SK-N-SH (cell line): Measurements from ENCODE around the gene CRYBG3. TPM values are rescaled to one million over a fixed set of nuclear protein-coding genes. Genes with fewer than 3 reads are reported as not detected.

ENCODE experiments used
- CTCF ChIA-PET: fragments of 300-600, 350-600 bp; formaldehyde crosslinking; extraction: SDS; loops from one replicate; lab custom pipeline; 2021; lab: Yijun Ruan, JAX
- POLR2A ChIA-PET: fragments of 350-600 bp; sonication (Branson Sonifier 250); formaldehyde crosslinking; extraction: SDS; loops from one replicate; lab custom pipeline; 2020; ENCODE audit warnings: antibody characterized with exemption, inconsistent platforms; lab: Yijun Ruan, JAX
- DNase-seq: peaks from one replicate; pipeline ENCODE4 v3.0.0; 2012
- H2AFZ ChIP-seq: fragments of 200-600 bp; sonication (generic); 2 replicates; pipeline ENCODE4 v1.8.1; 2016; ENCODE audit warnings: antibody characterized with exemption, mild to moderate bottlenecking, low read depth
- H3F3A ChIP-seq: fragments of 200-600 bp; sonication (generic); replicated peaks from 2 replicates; pipeline ENCODE3; 2016; ENCODE audit warnings: antibody characterized with exemption, mild to moderate bottlenecking; ENCODE audit not compliant: insufficient read depth
- H3K27ac ChIP-seq, 2 experiments: fragments of 200-500 bp in 1 of 2; fragments of 200-600 bp in 1 of 2; sonication (Bioruptor generic) in 1 of 2; sonication (generic), shearing (Covaris generic) in 1 of 2; 2 replicates each; pipeline versions ENCODE4 v1.5.1 to v1.6.1; 2014 to 2016; ENCODE audit warnings: low read depth in 2 of 2, inconsistent platforms in 1 of 2, low read length in 1 of 2, mild to moderate bottlenecking in 1 of 2, mixed read lengths in 1 of 2
- H3K27me3 ChIP-seq: fragments of 200-600 bp; sonication (generic), shearing (Covaris generic); 2 replicates; pipeline ENCODE4 v1.6.1; 2016; ENCODE audit warnings: mixed run types; ENCODE audit not compliant: insufficient read depth
- H3K36me3 ChIP-seq, 2 experiments: fragments of 200-500 bp in 1 of 2; fragments of 200-600 bp in 1 of 2; sonication (Bioruptor generic) in 1 of 2; sonication (generic) in 1 of 2; replicated peaks in 1 of 2; 2 replicates each; pipeline versions ENCODE3 to v1.5.1; 2014 to 2016; ENCODE audit warnings: low read length in 1 of 2, mild to moderate bottlenecking in 1 of 2; ENCODE audit not compliant: insufficient read depth in 2 of 2, control insufficient read depth in 1 of 2
- H3K4me1 ChIP-seq, 2 experiments: fragments of 200-500 bp in 1 of 2; fragments of 200-600 bp in 1 of 2; sonication (Bioruptor generic) in 1 of 2; sonication (generic), shearing (Covaris generic) in 1 of 2; 2 replicates each; pipeline versions ENCODE4 v1.5.1 to v1.6.1; 2014 to 2016; ENCODE audit warnings: low read depth in 1 of 2, low read length in 1 of 2, mixed run types in 1 of 2; ENCODE audit not compliant: insufficient read depth in 2 of 2, control insufficient read depth in 1 of 2
- H3K4me2 ChIP-seq: fragments of 200-600 bp; sonication (generic), shearing (Covaris generic); 2 replicates; pipeline ENCODE4 v1.6.1; 2017; ENCODE audit warnings: mixed run types
- H3K4me3 ChIP-seq, 2 experiments: fragments of 200-500 bp in 1 of 2; fragments of 200-600 bp in 1 of 2; sonication (Bioruptor generic) in 1 of 2; sonication (generic), shearing (Covaris generic) in 1 of 2; 2 replicates each; pipeline versions ENCODE4 v1.5.1 to v1.8.1; 2014 to 2016; ENCODE audit warnings: low read depth in 2 of 2, inconsistent platforms in 1 of 2, low read length in 1 of 2, mild to moderate bottlenecking in 1 of 2, mixed read lengths in 1 of 2, moderate library complexity in 1 of 2
- H3K79me2 ChIP-seq: fragments of 200-600 bp; sonication (generic); 2 replicates; pipeline ENCODE4 v1.8.1; 2017; ENCODE audit warnings: mild to moderate bottlenecking; ENCODE audit not compliant: insufficient read depth
- H3K9ac ChIP-seq: fragments of 200-600 bp; sonication (generic); 2 replicates; pipeline ENCODE4 v1.6.1; 2017; ENCODE audit warnings: mixed run types
- H3K9me2 ChIP-seq: fragments of 200-600 bp; sonication (generic); 2 replicates; pipeline ENCODE4 v1.6.1; 2017; ENCODE audit warnings: mixed run types
- H3K9me3 ChIP-seq: fragments of 200-600 bp; sonication (generic); 2 replicates; pipeline ENCODE4 v1.6.1; 2017; ENCODE audit warnings: mixed run types, mild to moderate bottlenecking, moderate library complexity
- H4K20me1 ChIP-seq: fragments of 200-600 bp; sonication (generic); 2 replicates; pipeline ENCODE4 v1.6.1; 2017; ENCODE audit warnings: mild to moderate bottlenecking, mixed run types; ENCODE audit not compliant: insufficient read depth
- EP300 ChIP-seq, 2 experiments: IDR thresholded peaks; 2 replicates each; pipeline versions ENCODE4 v1.4.0 to v1.6.1; 2012; ENCODE audit warnings: borderline replicate concordance in 1 of 2, low read depth in 1 of 2, low read length in 1 of 2
- EZH2phosphoT487 ChIP-seq: fragments of 200-600 bp; sonication (generic); IDR thresholded peaks from 2 replicates; pipeline ENCODE4 v1.6.1; 2017; ENCODE audit warnings: low read depth, mixed run types, mild to moderate bottlenecking, antibody characterized with exemption, moderate library complexity, borderline replicate concordance
- FOSL2 ChIP-seq: IDR thresholded peaks from 2 replicates; pipeline ENCODE4 v1.4.0; 2012; ENCODE audit warnings: low read depth, mild to moderate bottlenecking, moderate library complexity, borderline replicate concordance
- FOXM1 ChIP-seq: IDR thresholded peaks from 2 replicates; pipeline ENCODE4 v1.4.0; 2012; ENCODE audit warnings: low read depth, mild to moderate bottlenecking
- GABPA ChIP-seq: IDR thresholded peaks from 2 replicates; pipeline ENCODE4 v1.4.0; 2012; ENCODE audit warnings: low read depth, mild to moderate bottlenecking
- GATA2 ChIP-seq: sonication (generic); formaldehyde crosslinking; IDR thresholded peaks from 2 replicates; pipeline ENCODE4 v1.5.0; 2020; ENCODE audit warnings: mild to moderate bottlenecking, missing genetic modification reagents
- NRF1 ChIP-seq: IDR thresholded peaks from 2 replicates; pipeline ENCODE4 v1.6.1; 2012; ENCODE audit warnings: low read depth, mild to moderate bottlenecking, low read length
- RAD21 ChIP-seq: IDR thresholded peaks from 2 replicates; pipeline ENCODE4 v1.6.1; 2012; ENCODE audit warnings: mild to moderate bottlenecking, low read length
- RCOR1 ChIP-seq: fragments of 150-350 bp; IDR thresholded peaks from 2 replicates; pipeline ENCODE4 v1.6.1; 2017; ENCODE audit warnings: antibody characterized with exemption, low read length
- RFX5 ChIP-seq: IDR thresholded peaks from 2 replicates; pipeline ENCODE4 v1.6.1; 2012; ENCODE audit warnings: mild to moderate bottlenecking, improper control_type of control experiment, low read length
- RXRA ChIP-seq: IDR thresholded peaks from 2 replicates; pipeline ENCODE4 v1.4.0; 2012; ENCODE audit warnings: low read depth, mild to moderate bottlenecking, borderline replicate concordance
- SIN3A ChIP-seq: IDR thresholded peaks from 2 replicates; pipeline ENCODE4 v1.6.1; 2012; ENCODE audit warnings: low read depth, mild to moderate bottlenecking, low read length, moderate library complexity, borderline replicate concordance
- SMC3 ChIP-seq: IDR thresholded peaks from 2 replicates; pipeline ENCODE4 v1.6.1; 2012; ENCODE audit warnings: low read depth, low read length, improper control_type of control experiment
- TCF12 ChIP-seq: IDR thresholded peaks from 2 replicates; pipeline ENCODE4 v1.4.0; 2012
- TEAD4 ChIP-seq: IDR thresholded peaks from 2 replicates; pipeline ENCODE4 v1.4.0; 2012; ENCODE audit warnings: mild to moderate bottlenecking, borderline replicate concordance; ENCODE audit not compliant: insufficient read depth
- YY1 ChIP-seq: IDR thresholded peaks from 2 replicates; pipeline ENCODE4 v1.4.0; 2012; ENCODE audit warnings: low read depth, mild to moderate bottlenecking
- polyA plus RNA-seq, 3 experiments: library from polyadenylated mRNA; depleted of rRNA; stranded (reverse); fragments of >200 nt; gene quantifications; 2 replicates each; pipeline ENCODE4 v1.2.3, GENCODE V29; 2012
- TF ChIP-seq, protein P1 (sequence below): IDR thresholded peaks from 2 replicates; pipeline ENCODE4 v1.4.0; 2012; ENCODE audit warnings: low read depth, borderline replicate concordance
- TF ChIP-seq, protein P2 (sequence below): fragments of 200-600 bp; sonication (generic); IDR thresholded peaks from 2 replicates; pipeline ENCODE4 v1.6.1; 2017; ENCODE audit warnings: antibody characterized with exemption, mild to moderate bottlenecking, moderate library complexity
- TF ChIP-seq, protein P3 (sequence below): IDR thresholded peaks from 2 replicates; pipeline ENCODE4; 2012
- TF ChIP-seq, protein P4 (sequence below): IDR thresholded peaks from 2 replicates; pipeline ENCODE4 v1.4.0; 2012; ENCODE audit warnings: low read depth, borderline replicate concordance

Gene CRYBG3
- polyA plus RNA-seq, 1 of the 3 experiments (the other 2 are of a cell fraction) = 2.4 TPM

DNA sequence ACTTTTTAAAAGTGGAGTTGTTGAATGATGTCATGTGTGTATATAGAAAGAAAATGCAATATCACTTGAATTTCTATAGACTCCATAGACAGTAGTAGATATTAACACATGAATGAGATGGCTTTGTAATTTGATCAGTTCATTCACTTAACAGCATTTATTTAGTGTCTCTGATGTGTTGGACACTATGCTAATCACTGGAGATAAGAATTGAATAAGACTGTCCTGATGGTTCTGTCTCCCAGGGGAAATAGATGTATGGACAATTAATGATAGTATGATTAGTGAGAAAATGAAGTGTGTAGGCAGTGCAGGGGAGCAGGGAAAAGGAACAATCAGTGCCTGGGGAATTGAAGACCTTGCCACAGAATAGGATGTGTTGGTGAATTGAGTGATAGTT lies 77.5 kb downstream of the CRYBG3 start:
- Histone ChIP-seq H2AFZ (no peak overlapping the region), H3K9me2 (no peaks in the 10 kb centered on the region), H3K9ac (no peak overlapping the region), H3K36me3 (peaks cover 3 to 13% of the 10 kb centered on the region in 2 experiments), H4K20me1 (no peaks in the 10 kb centered on the region), H3K79me2 (no peaks in the 10 kb centered on the region)
- no peak for DNase-seq
- CTCF ChIA-PET = no interaction called here
- TF ChIP-seq GATA2 (CRISPR knock-in tag) (no peak), TEAD4 (no peak), RAD21 (no peak), TCF12 (no peak), FOSL2 (no peak), EP300 (IDR thresholded peaks at IDR 0.05; ENCODE audit: borderline replicate concordance in 1 of 2, low read depth in 1 of 2, low read length in 1 of 2) (no peak), RFX5 (no peak), SIN3A (no peak), RXRA (no peak), FOXM1 (no peak), YY1 (no peak), RCOR1 (no peak), SMC3 (no peak), NRF1 (no peak), EZH2phosphoT487 (no peak), GABPA (no peak)
- TF ChIP-seq, protein P1, sequence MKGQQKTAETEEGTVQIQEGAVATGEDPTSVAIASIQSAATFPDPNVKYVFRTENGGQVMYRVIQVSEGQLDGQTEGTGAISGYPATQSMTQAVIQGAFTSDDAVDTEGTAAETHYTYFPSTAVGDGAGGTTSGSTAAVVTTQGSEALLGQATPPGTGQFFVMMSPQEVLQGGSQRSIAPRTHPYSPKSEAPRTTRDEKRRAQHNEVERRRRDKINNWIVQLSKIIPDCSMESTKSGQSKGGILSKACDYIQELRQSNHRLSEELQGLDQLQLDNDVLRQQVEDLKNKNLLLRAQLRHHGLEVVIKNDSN = no peak
- TF ChIP-seq, protein P2, sequence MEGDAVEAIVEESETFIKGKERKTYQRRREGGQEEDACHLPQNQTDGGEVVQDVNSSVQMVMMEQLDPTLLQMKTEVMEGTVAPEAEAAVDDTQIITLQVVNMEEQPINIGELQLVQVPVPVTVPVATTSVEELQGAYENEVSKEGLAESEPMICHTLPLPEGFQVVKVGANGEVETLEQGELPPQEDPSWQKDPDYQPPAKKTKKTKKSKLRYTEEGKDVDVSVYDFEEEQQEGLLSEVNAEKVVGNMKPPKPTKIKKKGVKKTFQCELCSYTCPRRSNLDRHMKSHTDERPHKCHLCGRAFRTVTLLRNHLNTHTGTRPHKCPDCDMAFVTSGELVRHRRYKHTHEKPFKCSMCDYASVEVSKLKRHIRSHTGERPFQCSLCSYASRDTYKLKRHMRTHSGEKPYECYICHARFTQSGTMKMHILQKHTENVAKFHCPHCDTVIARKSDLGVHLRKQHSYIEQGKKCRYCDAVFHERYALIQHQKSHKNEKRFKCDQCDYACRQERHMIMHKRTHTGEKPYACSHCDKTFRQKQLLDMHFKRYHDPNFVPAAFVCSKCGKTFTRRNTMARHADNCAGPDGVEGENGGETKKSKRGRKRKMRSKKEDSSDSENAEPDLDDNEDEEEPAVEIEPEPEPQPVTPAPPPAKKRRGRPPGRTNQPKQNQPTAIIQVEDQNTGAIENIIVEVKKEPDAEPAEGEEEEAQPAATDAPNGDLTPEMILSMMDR = no peak
- TF ChIP-seq, protein P3, sequence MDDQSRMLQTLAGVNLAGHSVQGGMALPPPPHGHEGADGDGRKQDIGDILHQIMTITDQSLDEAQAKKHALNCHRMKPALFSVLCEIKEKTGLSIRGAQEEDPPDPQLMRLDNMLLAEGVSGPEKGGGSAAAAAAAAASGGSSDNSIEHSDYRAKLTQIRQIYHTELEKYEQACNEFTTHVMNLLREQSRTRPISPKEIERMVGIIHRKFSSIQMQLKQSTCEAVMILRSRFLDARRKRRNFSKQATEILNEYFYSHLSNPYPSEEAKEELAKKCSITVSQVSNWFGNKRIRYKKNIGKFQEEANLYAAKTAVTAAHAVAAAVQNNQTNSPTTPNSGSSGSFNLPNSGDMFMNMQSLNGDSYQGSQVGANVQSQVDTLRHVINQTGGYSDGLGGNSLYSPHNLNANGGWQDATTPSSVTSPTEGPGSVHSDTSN = no peak
- TF ChIP-seq, protein P4, sequence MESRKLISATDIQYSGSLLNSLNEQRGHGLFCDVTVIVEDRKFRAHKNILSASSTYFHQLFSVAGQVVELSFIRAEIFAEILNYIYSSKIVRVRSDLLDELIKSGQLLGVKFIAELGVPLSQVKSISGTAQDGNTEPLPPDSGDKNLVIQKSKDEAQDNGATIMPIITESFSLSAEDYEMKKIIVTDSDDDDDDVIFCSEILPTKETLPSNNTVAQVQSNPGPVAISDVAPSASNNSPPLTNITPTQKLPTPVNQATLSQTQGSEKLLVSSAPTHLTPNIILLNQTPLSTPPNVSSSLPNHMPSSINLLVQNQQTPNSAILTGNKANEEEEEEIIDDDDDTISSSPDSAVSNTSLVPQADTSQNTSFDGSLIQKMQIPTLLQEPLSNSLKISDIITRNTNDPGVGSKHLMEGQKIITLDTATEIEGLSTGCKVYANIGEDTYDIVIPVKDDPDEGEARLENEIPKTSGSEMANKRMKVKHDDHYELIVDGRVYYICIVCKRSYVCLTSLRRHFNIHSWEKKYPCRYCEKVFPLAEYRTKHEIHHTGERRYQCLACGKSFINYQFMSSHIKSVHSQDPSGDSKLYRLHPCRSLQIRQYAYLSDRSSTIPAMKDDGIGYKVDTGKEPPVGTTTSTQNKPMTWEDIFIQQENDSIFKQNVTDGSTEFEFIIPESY = no peak
- TF ChIP-seq, all 33 proteins: peak for 0
- Histone ChIP-seq H3K4me1 (no peaks in the 10 kb centered on the region; a peak in 1 of 4 replicates), H3K4me3 (no peak overlapping the region), H3K9me3 (no peaks in the 10 kb centered on the region), H3K27ac (no peak overlapping the region), H3K4me2 (no peak overlapping the region), H3F3A (no peaks in the 10 kb centered on the region), H3K27me3 (no peaks in the 10 kb centered on the region)
- POLR2A ChIA-PET = no interaction called here
